ENCODE results near the gene PDP2.

DNA sequence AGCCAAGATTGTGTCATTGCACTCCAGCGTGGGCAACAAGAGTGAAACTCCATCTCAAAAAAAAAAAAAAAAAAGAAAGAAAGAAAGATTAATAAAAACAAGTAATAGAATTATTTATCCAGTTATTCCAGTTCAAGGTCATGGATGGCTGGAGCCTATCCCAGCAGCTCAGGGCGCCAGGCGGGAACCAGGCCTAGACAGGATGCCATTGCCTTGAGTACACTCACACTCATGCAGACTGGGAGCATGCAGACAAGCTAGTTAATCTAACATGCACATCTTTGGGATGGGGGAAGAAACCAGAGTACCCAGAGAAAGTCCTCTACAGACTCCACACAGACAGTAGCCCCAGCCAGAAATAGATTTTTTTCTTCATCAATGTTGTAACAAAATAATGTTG is 17.9 kb downstream of the PDP2 start:
- no peak for TF ChIP-seq TOX (CRISPR knock-in tag; IDR thresholded peaks at IDR 0.05; ENCODE audit: borderline replicate concordance)
- no peak for TF ChIP-seq GLIS3 (CRISPR knock-in tag; IDR thresholded peaks at IDR 0.05)
- TF ChIP-seq RARB (CRISPR knock-in tag; IDR thresholded peaks at IDR 0.05): no peak
- TF ChIP-seq, protein P1, sequence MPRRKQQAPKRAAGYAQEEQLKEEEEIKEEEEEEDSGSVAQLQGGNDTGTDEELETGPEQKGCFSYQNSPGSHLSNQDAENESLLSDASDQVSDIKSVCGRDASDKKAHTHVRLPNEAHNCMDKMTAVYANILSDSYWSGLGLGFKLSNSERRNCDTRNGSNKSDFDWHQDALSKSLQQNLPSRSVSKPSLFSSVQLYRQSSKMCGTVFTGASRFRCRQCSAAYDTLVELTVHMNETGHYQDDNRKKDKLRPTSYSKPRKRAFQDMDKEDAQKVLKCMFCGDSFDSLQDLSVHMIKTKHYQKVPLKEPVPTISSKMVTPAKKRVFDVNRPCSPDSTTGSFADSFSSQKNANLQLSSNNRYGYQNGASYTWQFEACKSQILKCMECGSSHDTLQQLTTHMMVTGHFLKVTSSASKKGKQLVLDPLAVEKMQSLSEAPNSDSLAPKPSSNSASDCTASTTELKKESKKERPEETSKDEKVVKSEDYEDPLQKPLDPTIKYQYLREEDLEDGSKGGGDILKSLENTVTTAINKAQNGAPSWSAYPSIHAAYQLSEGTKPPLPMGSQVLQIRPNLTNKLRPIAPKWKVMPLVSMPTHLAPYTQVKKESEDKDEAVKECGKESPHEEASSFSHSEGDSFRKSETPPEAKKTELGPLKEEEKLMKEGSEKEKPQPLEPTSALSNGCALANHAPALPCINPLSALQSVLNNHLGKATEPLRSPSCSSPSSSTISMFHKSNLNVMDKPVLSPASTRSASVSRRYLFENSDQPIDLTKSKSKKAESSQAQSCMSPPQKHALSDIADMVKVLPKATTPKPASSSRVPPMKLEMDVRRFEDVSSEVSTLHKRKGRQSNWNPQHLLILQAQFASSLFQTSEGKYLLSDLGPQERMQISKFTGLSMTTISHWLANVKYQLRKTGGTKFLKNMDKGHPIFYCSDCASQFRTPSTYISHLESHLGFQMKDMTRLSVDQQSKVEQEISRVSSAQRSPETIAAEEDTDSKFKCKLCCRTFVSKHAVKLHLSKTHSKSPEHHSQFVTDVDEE (CRISPR knock-in tag; IDR thresholded peaks at IDR 0.05): no peak
- no peak for TF ChIP-seq ZNF565 (CRISPR knock-in tag; conservative IDR thresholded peaks at IDR 0.05; ENCODE audit: low read depth)
- TF ChIP-seq, protein P2, sequence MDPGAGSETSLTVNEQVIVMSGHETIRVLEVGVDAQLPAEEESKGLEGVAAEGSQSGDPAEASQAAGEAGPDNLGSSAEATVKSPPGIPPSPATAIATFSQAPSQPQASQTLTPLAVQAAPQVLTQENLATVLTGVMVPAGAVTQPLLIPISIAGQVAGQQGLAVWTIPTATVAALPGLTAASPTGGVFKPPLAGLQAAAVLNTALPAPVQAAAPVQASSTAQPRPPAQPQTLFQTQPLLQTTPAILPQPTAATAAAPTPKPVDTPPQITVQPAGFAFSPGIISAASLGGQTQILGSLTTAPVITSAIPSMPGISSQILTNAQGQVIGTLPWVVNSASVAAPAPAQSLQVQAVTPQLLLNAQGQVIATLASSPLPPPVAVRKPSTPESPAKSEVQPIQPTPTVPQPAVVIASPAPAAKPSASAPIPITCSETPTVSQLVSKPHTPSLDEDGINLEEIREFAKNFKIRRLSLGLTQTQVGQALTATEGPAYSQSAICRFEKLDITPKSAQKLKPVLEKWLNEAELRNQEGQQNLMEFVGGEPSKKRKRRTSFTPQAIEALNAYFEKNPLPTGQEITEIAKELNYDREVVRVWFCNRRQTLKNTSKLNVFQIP (CRISPR knock-in tag; IDR thresholded peaks at IDR 0.05; ENCODE audit: borderline replicate concordance, low read depth): no peak

Measured in SK-N-SH treated with all-trans-retinoic acid at 6 μM for 48 hours (cell line).